Measurements from ENCODE around the gene RAB15. TPM values are rescaled to one million over a fixed set of nuclear protein-coding genes. Genes with fewer than 3 reads are reported as not detected.

Gene RAB15
- total and polyA plus RNA-seq, 2 of the 8 experiments (the other 6 are each of a cell fraction or from before 2014, with no cell fraction given), result 38.8 to 58.1 TPM

- no peak overlapping the region for H3K27ac ChIP-seq (ENCODE audit: low read depth, low read length)
- H3K14ac ChIP-seq (ENCODE audit: insufficient read length), result no peak overlapping the region
- ChIA-PET POLR2A (ENCODE audit: partially characterized antibody) (interaction anchor here (2.1 to 3.5 kb wide), 2 partner anchors 10 to 19 kb away, joined by 7 to 9 read pairs; no protein-coding TSS in a partner anchor), CTCF (ENCODE audit: partially characterized antibody) (interaction anchor here (0.6 to 3.0 kb wide), 4 partner anchors 14 to 1483 kb away, joined by 3 to 20 read pairs (median 6); no protein-coding TSS in a partner anchor)
- H3K36me3 ChIP-seq (ENCODE audit: control insufficient read depth in 2 of 4, insufficient read depth in 4 of 4, low read length in 3 of 4), result no peaks in the 10 kb centered on the region
- no peak overlapping the region for H2AK5ac ChIP-seq (ENCODE audit: low read depth, low read length)
- H2BK15ac ChIP-seq (ENCODE audit: low read length), result 0 out of 2 replicates have a peak overlapping the region, but pooled peaks have one; percentile 49
- H3K23me2 ChIP-seq (ENCODE audit: low read depth, low read length), result no peaks in the 10 kb centered on the region; the same call in 1 of the 2 replicates
- peak overlapping the region; percentile 4; the same call in 1 of the 2 replicates for H2BK5ac ChIP-seq (ENCODE audit: low read depth, low read length)
- no peak overlapping the region for H2AFZ ChIP-seq (ENCODE audit: low read length)
- H3K18ac ChIP-seq (ENCODE audit: extremely low read depth, low read length), result no peak overlapping the region
- H3K79me2 ChIP-seq (ENCODE audit: control insufficient read depth in 1 of 2, insufficient read depth in 2 of 2, low read length in 2 of 2), result peaks cover 0 to 12% of the 10 kb centered on the region in 2 experiments; a peak in 1 of 4 replicates
- no peak overlapping the region for H3K56ac ChIP-seq (replicated peaks; ENCODE audit: insufficient read length, low read depth, low read length)
- no peak overlapping the region for H3K23ac ChIP-seq (ENCODE audit: insufficient read length)
- H3K4ac ChIP-seq (replicated peaks; ENCODE audit: insufficient read length, low read depth, low read length), result no peak overlapping the region
- no peak overlapping the region for H3K9ac ChIP-seq (replicated peaks in 1 of 4; ENCODE audit: extremely low read depth in 1 of 4, low read depth in 3 of 4, low read length in 3 of 4)
- no peak for FAIRE-seq
- no peaks in the 10 kb centered on the region for H3K9me3 ChIP-seq (ENCODE audit: insufficient read depth in 2 of 2, low read depth in 1 of 2, low read length in 1 of 2)
- peaks cover 0 to 2% of the 10 kb centered on the region in 2 experiments for H4K20me1 ChIP-seq (replicated peaks in 1 of 2; ENCODE audit: control insufficient read depth in 1 of 2, insufficient read depth in 2 of 2, low read length in 2 of 2)
- H3K79me1 ChIP-seq (ENCODE audit: low read depth, low read length), result peaks cover 8% of the 10 kb centered on the region
- H4K5ac ChIP-seq (ENCODE audit: insufficient read length, low read depth, low read length), result no peak overlapping the region
- no peak overlapping the region; the same call in 1 of the 2 replicates for H2BK12ac ChIP-seq (ENCODE audit: low read depth, low read length)
- H2BK120ac ChIP-seq (replicated peaks; ENCODE audit: low read depth, low read length), result no peak overlapping the region
- H4K91ac ChIP-seq (replicated peaks; ENCODE audit: insufficient read length, low read length), result no peak overlapping the region
- peaks cover 0 to 12% (median 2%) of the 10 kb centered on the region in 4 experiments; a peak in 3 of 7 replicates for H3K27me3 ChIP-seq (replicated peaks in 1 of 4; ENCODE audit: control insufficient read depth in 3 of 4, extremely low read depth in 1 of 4, insufficient read depth in 3 of 4, low read length in 3 of 4)
- H3K4me3 ChIP-seq (ENCODE audit: extremely low read depth in 1 of 4, insufficient read depth in 2 of 4, low read depth in 3 of 4, low read length in 4 of 4), result no peak overlapping the region
- H4K8ac ChIP-seq (ENCODE audit: extremely low read depth, insufficient read depth, low read length), result no peak overlapping the region
- WGBS, 2 experiments (ENCODE audit: extremely low coverage in 1 of 2, insufficient coverage in 1 of 2, insufficient read length in 1 of 2, insufficient replicate concordance in 2 of 2, low coverage in 1 of 2, low lambda C conversion rate in 2 of 2, missing lambda C conversion rate in 1 of 2), result 94% methylated on average over 2 of the region's 2 CpGs; no CpG with 5 or more reads in 1 of the 2 experiments
- no peak overlapping the region for H2BK20ac ChIP-seq (ENCODE audit: low read length)
- no peak for DNase-seq (ENCODE audit: low read depth in 1 of 2, low spot score in 2 of 2)
- peaks cover 0 to 25% (median 14%) of the 10 kb centered on the region in 4 experiments; a peak in 6 of 7 replicates for H3K4me1 ChIP-seq (replicated peaks in 1 of 4; ENCODE audit: control insufficient read depth in 3 of 4, insufficient read depth in 4 of 4, low read length in 3 of 4)
- no peak overlapping the region for H3K4me2 ChIP-seq (ENCODE audit: insufficient read depth in 1 of 2, low read depth in 2 of 2, low read length in 2 of 2)
- TF ChIP-seq CREB1 (IDR thresholded peaks at IDR 0.05) (no peak), GABPA (IDR thresholded peaks at IDR 0.05; ENCODE audit: borderline replicate concordance, insufficient read depth, low read length) (no peak), EGR1 (IDR thresholded peaks at IDR 0.05; ENCODE audit: borderline replicate concordance, low read depth, low read length) (no peak), CTBP2 (IDR thresholded peaks at IDR 0.05; ENCODE audit: borderline replicate concordance, insufficient read depth, insufficient read length, low read length) (no peak), SUZ12 (IDR thresholded peaks at IDR 0.05; ENCODE audit: low read length) (no peak), SIN3A (conservative IDR thresholded peaks at IDR 0.05 in 1 of 2, IDR thresholded peaks at IDR 0.05 in 1 of 2; ENCODE audit: low read depth in 1 of 2, low read length in 2 of 2) (no peak), RXRA (IDR thresholded peaks at IDR 0.05; ENCODE audit: insufficient read depth, low read depth, low read length) (no peak), TEAD4 (IDR thresholded peaks at IDR 0.05; ENCODE audit: low read depth, low read length) (no peak), RAD21 (IDR thresholded peaks at IDR 0.05 in 1 of 2, conservative IDR thresholded peaks at IDR 0.05 in 1 of 2; ENCODE audit: low read depth in 2 of 2, low read length in 2 of 2) (no peak), CTCF (IDR thresholded peaks at IDR 0.05; ENCODE audit: control extremely low read depth in 1 of 3, insufficient read depth in 1 of 3, low read depth in 1 of 3, low read length in 3 of 3) (no peak)
These were observed 5.2 kb downstream of the RAB15 start for GRCh38 chr14:64966976-64967375.

All from H1 (cell line).